CD4-positive, alpha-beta T cell treated with Interleukin-1 beta for 1 hour (primary cell): ENCODE results near the gene MRPL42.
"Not testable (repeated sequence)": the region's sequence is repeated elsewhere in the genome, so short reads cannot be mapped to it uniquely, and the experiment has no call there.

Source experiments
- DNase-seq, 2 donors: peaks; one replicate each; pipeline ENCODE4 v3.0.0-alpha.2; 2020 to 2022

MRPL42 gene

GRCh38 chr12:93467351-93468007 lies at the start of gene MRPL42:
TSS of gene MRPL42 (plus strand) at chr12:93467514. CDS start at chr12:93469286, 1,772 bp downstream.
- peak; percentile 91 to 95 for DNase-seq

GRCh38 chr12:93417967-93418480 lies 49.3 kb upstream of the MRPL42 start:
- no peak for DNase-seq

- DNase-seq = peak in 1 of 2 donors; percentile 54
Measured at GRCh38 chr12:93419388-93420034, 47.8 kb upstream of the MRPL42 start.

- DNase-seq = no peak
Measured at GRCh38 chr12:93422050-93422449, 45.3 kb upstream of the MRPL42 start.

- DNase-seq = no peak
Measured at GRCh38 chr12:93425736-93426411, 41.4 kb upstream of the MRPL42 start.

GRCh38 chr12:93426412-93426805 lies 40.9 kb upstream of the MRPL42 start:
- DNase-seq = no peak

GRCh38 chr12:93427779-93428564 lies 39.3 kb upstream of the MRPL42 start:
- DNase-seq = no peak

GRCh38 chr12:93429448-93429847 lies 37.9 kb upstream of the MRPL42 start:
- no peak for DNase-seq

GRCh38 chr12:93429852-93430251 lies 37.5 kb upstream of the MRPL42 start:
- no peak for DNase-seq

GRCh38 chr12:93430280-93430679 lies 37.0 kb upstream of the MRPL42 start:
- DNase-seq = no peak

GRCh38 chr12:93432031-93432430 lies 35.3 kb upstream of the MRPL42 start:
- DNase-seq = not testable (repeated sequence)

GRCh38 chr12:93434256-93434865 lies 33.0 kb upstream of the MRPL42 start:
- DNase-seq = no peak

GRCh38 chr12:93438266-93439050 lies 28.9 kb upstream of the MRPL42 start:
- DNase-seq = no peak

- no peak for DNase-seq
Measured at GRCh38 chr12:93440043-93440835, 27.1 kb upstream of the MRPL42 start.

GRCh38 chr12:93441081-93441616 lies 26.2 kb upstream of the MRPL42 start:
- peak; percentile 16 to 52 for DNase-seq

GRCh38 chr12:93441617-93442410 lies 25.5 kb upstream of the MRPL42 start, which contains the start of gene UBE2N:
TSS of gene UBE2N (minus strand) at chr12:93441947. CDS start at chr12:93441884, 63 bp downstream.
- DNase-seq = peak; percentile 96 to 97

GRCh38 chr12:93442411-93443340 lies 24.6 kb upstream of the MRPL42 start:
- DNase-seq = no peak

- DNase-seq = no peak
Measured at GRCh38 chr12:93443576-93443975, 23.7 kb upstream of the MRPL42 start.
